Fibroblast of skin of back (primary cell): ENCODE results near the gene CDH4.

Experiments
- DNase-seq: peaks from one replicate; pipeline ENCODE4 v3.0.0-alpha.2; 2013

The CDH4 gene

DNA sequence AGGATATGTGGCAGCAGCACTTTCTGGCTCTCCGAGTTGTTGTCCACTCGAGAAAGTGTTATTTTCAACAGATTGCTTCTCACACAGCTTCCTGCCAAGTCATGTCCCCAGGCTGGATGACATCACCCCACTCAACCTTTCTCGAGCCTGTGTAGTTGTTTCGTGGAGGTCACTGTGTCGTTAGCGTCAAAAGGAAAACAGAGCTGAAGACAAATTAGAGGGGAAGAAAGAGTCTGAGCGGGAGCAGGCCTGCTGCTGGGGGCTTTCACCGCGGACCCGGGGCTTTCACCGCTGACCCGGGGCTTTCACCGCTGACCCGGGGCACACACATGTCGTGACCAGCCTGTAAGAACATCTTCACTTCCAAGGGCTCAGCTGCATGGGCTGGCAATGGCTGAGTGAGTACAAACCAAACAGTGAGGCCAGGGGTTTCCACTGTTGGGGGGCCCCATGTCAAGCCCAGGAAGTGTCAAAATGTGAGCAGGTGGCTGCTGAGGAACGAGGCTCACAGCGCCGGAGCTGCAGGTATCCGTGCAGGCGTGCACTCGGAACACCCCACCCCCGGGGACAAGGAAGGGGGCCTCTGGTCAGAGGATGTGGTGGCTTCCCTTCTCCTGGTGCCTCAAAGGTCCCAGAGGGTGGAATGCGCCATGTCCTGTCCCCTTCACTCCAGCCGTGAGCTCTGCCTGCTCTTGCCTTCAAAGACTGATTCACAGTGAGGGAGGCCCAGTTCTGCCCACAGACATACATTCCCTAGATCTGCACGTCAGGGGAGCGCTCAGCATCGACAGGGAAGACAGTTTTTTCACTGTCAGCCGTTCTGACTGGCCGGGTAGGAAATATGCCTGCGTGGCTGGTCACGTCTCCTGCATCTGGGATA lies 447.7 kb downstream of the CDH4 start:
- no peak for DNase-seq

- no peak for DNase-seq
These were observed 448.6 kb downstream of the CDH4 start for GRCh38 chr20:61700595-61701140.

DNA sequence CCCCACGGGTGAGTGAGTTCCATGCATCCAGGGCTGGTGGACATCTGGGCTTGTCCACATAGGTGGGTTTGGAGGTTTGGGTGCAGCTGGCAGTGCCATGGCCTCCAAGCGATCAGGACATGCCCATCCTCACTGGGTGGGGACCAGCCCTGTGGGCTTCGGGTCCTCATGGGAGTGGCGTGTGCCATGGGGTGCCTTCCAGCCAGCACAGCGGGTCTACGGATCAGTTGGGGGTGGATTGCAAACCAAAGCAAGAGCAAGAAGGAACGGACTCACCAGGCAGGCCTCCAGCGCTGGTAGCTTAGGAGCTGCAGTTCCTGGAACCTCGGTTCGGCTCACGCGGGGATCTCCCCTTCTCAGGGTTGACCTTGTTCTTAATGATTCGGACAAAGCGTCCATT lies 449.3 kb downstream of the CDH4 start:
- DNase-seq = no peak

DNA sequence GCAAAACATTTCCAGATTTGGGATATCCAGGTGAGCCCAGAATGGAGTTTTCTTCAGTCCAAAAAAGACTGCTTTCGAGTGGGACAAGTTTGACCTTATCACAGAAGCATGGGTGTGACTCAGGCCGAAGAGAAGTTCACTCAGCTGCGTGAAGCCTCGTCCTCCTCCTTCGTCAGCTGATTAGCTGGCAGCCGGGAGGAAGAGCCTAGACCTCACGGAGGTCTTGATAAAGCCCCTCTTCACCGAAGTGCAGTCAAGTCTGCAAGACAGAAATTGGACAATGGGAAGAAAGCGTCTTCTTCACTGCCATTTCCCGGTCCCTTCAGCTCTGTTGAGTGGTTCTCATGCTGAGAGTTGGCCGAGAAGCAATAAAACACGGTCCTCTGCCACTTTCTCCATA lies 449.7 kb downstream of the CDH4 start:
- no peak for DNase-seq

DNA sequence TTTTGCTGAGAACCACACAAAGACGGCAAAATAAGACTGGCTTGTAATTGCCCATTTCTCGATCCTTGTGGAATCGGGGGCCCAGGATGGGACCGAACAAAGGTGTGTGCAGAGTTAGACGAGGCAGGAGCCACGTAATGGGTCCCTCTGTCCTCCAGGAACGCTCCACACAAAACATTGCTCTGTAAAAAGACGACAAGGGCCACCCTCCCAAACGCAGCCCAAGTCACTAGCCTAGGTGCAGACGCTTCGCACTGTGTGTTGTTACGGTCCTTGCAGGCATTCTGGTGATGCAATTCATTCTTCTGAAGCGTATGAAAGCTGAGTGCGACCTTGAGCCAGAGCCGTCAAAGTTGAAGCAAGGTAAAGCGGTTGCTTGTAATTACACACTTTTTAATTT lies 450.2 kb downstream of the CDH4 start:
- DNase-seq = no peak

DNA sequence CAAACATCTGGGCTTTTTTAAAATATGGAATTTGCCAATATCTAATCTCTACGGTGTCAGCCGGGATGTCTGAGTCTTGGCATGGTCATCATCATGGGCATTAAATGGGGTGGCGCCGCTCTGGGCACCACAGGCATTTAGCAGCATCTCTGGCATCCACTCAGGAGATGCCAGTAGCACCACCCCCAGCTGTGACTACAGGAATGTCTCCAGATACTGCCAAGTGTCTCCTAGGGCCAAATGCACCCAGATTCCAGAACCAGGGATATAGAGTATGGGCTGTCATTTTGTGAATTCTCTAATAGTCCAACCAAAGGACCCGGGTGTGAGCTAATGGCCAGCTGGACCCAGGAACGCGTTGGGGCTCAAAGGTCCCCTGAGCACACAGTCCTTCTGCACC lies 452.6 kb downstream of the CDH4 start:
- no peak for DNase-seq

- no peak for DNase-seq
These were observed 453.6 kb downstream of the CDH4 start for GRCh38 chr20:61705386-61706258.

GRCh38 chr20:61706259-61706961 lies 454.3 kb downstream of the CDH4 start:
- no peak for DNase-seq

GRCh38 chr20:61708891-61709290 lies 456.8 kb downstream of the CDH4 start:
- no peak for DNase-seq

GRCh38 chr20:61710108-61710507 lies 458.0 kb downstream of the CDH4 start:
- no peak for DNase-seq

GRCh38 chr20:61712688-61713087 lies 460.6 kb downstream of the CDH4 start:
- DNase-seq = no peak

GRCh38 chr20:61718361-61719005 lies 466.4 kb downstream of the CDH4 start:
- no peak for DNase-seq

GRCh38 chr20:61719691-61720347 lies 467.8 kb downstream of the CDH4 start:
- no peak for DNase-seq

DNA sequence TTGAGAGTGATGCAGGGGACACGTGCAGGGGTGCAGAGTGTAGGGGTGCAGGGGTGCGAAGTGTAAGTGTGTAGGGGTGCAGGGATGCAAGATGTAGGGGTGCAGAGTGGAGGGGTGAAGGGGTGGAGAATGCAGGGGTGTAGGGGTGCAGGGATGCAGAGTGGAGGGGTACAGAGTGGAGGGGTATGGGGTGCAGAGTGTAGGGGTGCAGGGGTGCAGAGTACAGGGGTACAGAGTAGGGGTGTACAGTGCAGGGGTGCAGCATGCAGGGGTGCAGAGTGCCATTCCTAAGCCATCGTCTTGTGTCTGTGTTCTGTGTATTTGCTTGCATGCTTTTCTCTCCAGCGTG lies 468.3 kb downstream of the CDH4 start:
- no peak for DNase-seq

DNA sequence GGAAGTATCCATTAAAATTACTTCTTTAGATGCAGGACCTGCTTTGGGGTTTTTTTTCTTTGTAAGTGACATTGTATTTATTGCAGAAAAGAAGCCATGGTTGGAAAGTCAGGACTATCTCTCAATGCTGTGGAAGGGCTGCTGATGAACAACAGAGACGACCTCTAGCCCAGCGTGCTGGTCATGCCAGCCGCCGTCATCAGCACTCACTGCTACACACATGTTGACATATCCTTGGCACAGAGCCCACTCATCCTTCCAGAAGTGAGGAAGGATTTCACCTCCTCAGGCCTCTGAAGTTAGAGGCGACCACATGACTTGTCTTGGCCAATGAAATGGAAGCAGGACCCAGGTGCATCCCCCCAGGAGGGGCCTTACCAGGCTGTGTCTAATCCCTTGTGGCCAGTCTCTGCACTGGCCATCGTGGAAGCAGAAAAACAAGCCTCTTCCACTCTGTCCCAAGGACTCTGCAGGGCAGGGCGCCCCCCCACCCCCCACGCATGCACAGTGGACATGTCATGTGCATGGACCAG lies 470.2 kb downstream of the CDH4 start:
- DNase-seq = no peak

DNA sequence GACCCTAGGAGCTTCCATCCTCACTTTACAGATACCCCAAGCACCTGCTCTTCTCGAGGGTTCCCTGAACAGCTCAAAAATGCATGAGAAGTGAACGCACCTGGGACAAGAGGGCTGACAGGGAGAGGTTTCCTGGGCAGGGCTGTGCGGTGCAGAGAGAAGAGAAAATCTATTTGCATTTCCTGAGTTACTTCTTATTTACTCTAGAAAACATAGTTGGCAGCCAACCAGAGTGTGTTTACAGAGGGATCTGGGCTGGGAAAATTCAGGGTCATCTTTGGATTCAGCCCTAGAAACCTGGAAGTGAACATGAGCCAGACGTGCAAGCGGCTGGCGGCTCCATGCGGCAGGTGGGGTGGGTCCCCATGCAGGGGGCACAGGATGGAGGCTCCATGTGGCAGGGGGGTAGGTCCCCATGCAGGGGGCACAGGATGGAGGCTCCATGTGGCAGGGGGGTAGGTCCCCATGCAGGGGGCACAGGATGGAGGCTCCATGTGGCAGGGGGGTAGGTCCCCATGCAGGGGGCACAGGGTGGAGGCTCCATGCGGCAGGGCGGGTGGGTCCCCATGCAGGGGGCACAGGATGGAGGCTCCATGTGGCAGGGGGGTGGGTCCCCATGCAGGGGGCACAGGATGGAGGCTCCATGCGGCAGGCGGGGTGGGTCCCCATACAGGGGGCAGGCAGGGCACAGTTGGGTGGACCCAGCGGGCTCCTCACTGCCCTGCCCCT lies 471.6 kb downstream of the CDH4 start:
- DNase-seq = no peak

- no peak for DNase-seq
These were observed 472.3 kb downstream of the CDH4 start for GRCh38 chr20:61724376-61724775.

- no peak for DNase-seq
These were observed 473.1 kb downstream of the CDH4 start for GRCh38 chr20:61725145-61725544.

DNA sequence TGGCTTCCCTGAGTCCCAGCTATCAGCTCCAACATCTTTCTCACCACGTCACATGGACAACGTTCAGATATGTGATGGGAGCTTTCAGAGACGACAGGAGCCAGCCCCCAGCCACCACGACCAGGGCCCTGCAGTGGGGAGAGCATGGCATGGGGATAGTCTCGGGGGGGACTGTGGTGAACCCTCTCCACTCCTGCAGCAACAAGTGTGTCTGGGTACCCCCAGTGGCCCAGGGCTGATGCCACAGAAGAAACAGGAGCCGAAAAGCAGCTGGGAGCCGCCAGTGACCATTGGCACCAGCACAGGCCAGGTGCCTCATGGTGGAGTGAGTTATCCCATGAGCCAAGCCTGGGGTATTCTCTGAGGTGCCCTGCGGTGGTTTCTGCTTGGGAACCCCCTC lies 473.9 kb downstream of the CDH4 start:
- DNase-seq = no peak

DNA sequence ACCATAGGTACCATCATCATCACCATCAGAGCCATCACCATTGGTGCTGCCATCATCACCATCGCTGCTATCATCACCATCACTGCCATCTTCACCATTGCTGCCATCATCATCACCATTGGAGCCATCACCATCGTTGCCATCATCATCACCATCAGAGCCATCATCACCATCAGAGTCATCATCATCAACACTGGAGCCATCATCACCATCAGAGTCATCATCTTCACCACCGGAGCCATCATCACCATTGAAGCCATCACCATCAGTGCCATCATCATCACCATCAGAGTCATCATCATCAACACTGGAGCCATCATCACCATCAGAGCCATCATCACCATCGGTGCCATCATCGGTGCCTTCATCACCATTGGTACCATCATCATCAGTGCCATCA lies 474.9 kb downstream of the CDH4 start:
- DNase-seq = no peak

- DNase-seq = no peak
These were observed 475.7 kb downstream of the CDH4 start for GRCh38 chr20:61727761-61728160.
